OCI-LY1 (cell line): Measurements from ENCODE around the gene MRM2.

Experiments used
- EZH2 ChIP-seq: fragments of 200-600 bp; sonication (generic), shearing (Covaris generic); IDR thresholded peaks from 2 replicates; pipeline ENCODE4 v1.8.0; 2017; ENCODE audit warnings: borderline replicate concordance, mixed run types, mild to moderate bottlenecking, antibody characterized with exemption, low read length, moderate library complexity, mixed read lengths
- TF ChIP-seq, protein P1 (sequence below): fragments of 200-600 bp; sonication (generic), shearing (Covaris generic); IDR thresholded peaks from 2 replicates; pipeline ENCODE4 v1.5.1; 2017; ENCODE audit warnings: mild to moderate bottlenecking, antibody characterized with exemption, low read length, moderate library complexity, mixed read lengths

GRCh38 chr7:2198206-2198605, 43.8 kb downstream of the MRM2 start:
- TF ChIP-seq, protein P1, sequence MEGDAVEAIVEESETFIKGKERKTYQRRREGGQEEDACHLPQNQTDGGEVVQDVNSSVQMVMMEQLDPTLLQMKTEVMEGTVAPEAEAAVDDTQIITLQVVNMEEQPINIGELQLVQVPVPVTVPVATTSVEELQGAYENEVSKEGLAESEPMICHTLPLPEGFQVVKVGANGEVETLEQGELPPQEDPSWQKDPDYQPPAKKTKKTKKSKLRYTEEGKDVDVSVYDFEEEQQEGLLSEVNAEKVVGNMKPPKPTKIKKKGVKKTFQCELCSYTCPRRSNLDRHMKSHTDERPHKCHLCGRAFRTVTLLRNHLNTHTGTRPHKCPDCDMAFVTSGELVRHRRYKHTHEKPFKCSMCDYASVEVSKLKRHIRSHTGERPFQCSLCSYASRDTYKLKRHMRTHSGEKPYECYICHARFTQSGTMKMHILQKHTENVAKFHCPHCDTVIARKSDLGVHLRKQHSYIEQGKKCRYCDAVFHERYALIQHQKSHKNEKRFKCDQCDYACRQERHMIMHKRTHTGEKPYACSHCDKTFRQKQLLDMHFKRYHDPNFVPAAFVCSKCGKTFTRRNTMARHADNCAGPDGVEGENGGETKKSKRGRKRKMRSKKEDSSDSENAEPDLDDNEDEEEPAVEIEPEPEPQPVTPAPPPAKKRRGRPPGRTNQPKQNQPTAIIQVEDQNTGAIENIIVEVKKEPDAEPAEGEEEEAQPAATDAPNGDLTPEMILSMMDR = no peak
- TF ChIP-seq EZH2 = no peak
